Measurements from ENCODE around the gene CELF6.

- TF ChIP-seq POLR2A (IDR thresholded peaks at IDR 0.05), result no peak
- no peak for TF ChIP-seq CTCF (IDR thresholded peaks at IDR 0.05)
- no peak for TF ChIP-seq EP300 (IDR thresholded peaks at IDR 0.05)
Observed at GRCh38 chr15:72342385-72342784, 22.4 kb upstream of the CELF6 start.

All from suprapubic skin (tissue), 3 donors.